GM19463 (cell line): ENCODE results near the gene KNL1.
A peak's percentile ranks its signal among the peaks of the same experiment; 100 is the strongest.
"Not testable (repeated sequence)": the region's sequence is repeated elsewhere in the genome, so short reads cannot be mapped to it uniquely, and the experiment has no call there.

Experiments used
- ATAC-seq: cut with Tn5 transposase; IDR thresholded peaks from one replicate; pipeline ENCODE4 v1.9.1; 2021; ENCODE audit warnings: mild to moderate bottlenecking, moderate library complexity; ENCODE audit not compliant: unreplicated experiment

KNL1 gene

GRCh38 chr15:40650479-40650878 is 56.4 kb downstream of the KNL1 start:
- ATAC-seq = no peak

- no peak for ATAC-seq
Observed at GRCh38 chr15:40660686-40661085, 66.6 kb downstream of the KNL1 start.

- ATAC-seq = no peak
Observed at GRCh38 chr15:40664909-40665308, 70.9 kb downstream of the KNL1 start.

- not testable (repeated sequence) for ATAC-seq
Observed at GRCh38 chr15:40676290-40676689, 82.2 kb downstream of the KNL1 start.

GRCh38 chr15:40676906-40677305 is 82.9 kb downstream of the KNL1 start:
- not testable (repeated sequence) for ATAC-seq

- no peak for ATAC-seq
Observed at GRCh38 chr15:40680151-40680550, 86.1 kb downstream of the KNL1 start.

GRCh38 chr15:40680959-40681358 is 86.9 kb downstream of the KNL1 start:
- ATAC-seq = not testable (repeated sequence)

GRCh38 chr15:40684381-40684780 is 90.3 kb downstream of the KNL1 start:
- ATAC-seq = no peak

GRCh38 chr15:40685376-40685775 is 91.3 kb downstream of the KNL1 start:
- no peak for ATAC-seq

- no peak for ATAC-seq
Observed at GRCh38 chr15:40688932-40689799, 95.1 kb downstream of the KNL1 start.

GRCh38 chr15:40691737-40692136 is 97.7 kb downstream of the KNL1 start:
- no peak for ATAC-seq

GRCh38 chr15:40693904-40694687 is 100.0 kb downstream of the KNL1 start:
- no peak for ATAC-seq

GRCh38 chr15:40694688-40695468 is 100.8 kb downstream of the KNL1 start, which contains the start of gene RAD51:
Gene RAD51, plus strand, starts transcription at chr15:40695174. Its CDS starts 3,585 bp downstream, at chr15:40698759.
- peak; percentile 91 for ATAC-seq

- peak; percentile 10 for ATAC-seq
Observed at GRCh38 chr15:40695469-40695890, 101.4 kb downstream of the KNL1 start.

GRCh38 chr15:40696228-40696627 is 102.2 kb downstream of the KNL1 start:
- ATAC-seq = no peak

GRCh38 chr15:40697916-40698315 is 103.9 kb downstream of the KNL1 start:
- no peak for ATAC-seq

- no peak for ATAC-seq
Observed at GRCh38 chr15:40702077-40702476, 108.0 kb downstream of the KNL1 start.

- ATAC-seq = no peak
Observed at GRCh38 chr15:40706121-40706520, 112.1 kb downstream of the KNL1 start.
